BJ (cell line): ENCODE measurements around the gene TSEN2. TPM values are rescaled to one million over a fixed set of nuclear protein-coding genes. Genes with fewer than 3 reads are reported as not detected.
A peak's percentile ranks its signal among the peaks of the same experiment; 100 is the strongest.

ENCODE experiments used
- CTCF ChIA-PET: fragments of 350-600 bp; formaldehyde crosslinking; extraction: SDS; loops from one replicate; lab custom pipeline; 2021; ENCODE audit warnings: antibody characterized with exemption, inconsistent platforms; lab: Yijun Ruan, JAX
- POLR2A ChIA-PET: fragments of 300-600 bp; sonication (Branson Sonifier 250); formaldehyde crosslinking; extraction: SDS; loops from one replicate; lab custom pipeline; 2021; ENCODE audit warnings: antibody characterized with exemption; lab: Charles Lee
- DNase-seq: peaks from one replicate; pipeline ENCODE4 v3.0.0-alpha.2; 2011; ENCODE audit warnings: low read depth
- H3K27me3 ChIP-seq: 2 replicates; pipeline ENCODE4 v1.6.0; 2011; ENCODE audit warnings: low read length; ENCODE audit not compliant: control insufficient read depth, insufficient read depth
- H3K36me3 ChIP-seq: 2 replicates; pipeline ENCODE4 v1.5.1; 2011; ENCODE audit warnings: low read length; ENCODE audit not compliant: control insufficient read depth, insufficient read depth
- H3K4me3 ChIP-seq: 2 replicates; pipeline ENCODE4 v1.5.1; 2011; ENCODE audit warnings: low read depth, mild to moderate bottlenecking, control low read depth, low read length
- polyA minus RNA-seq: library from RNA; depleted of rRNA, polyadenylated mRNA; stranded (reverse); fragments of >200 nt; gene quantifications from 2 replicates; pipeline ENCODE4 v1.2.3, GENCODE V29; 2011; rRNA and poly(A)+ RNA removed
- polyA plus RNA-seq: library from polyadenylated mRNA; depleted of rRNA; stranded (reverse); fragments of >200 nt; gene quantifications from 2 replicates; pipeline ENCODE4 v1.2.3, GENCODE V29; 2011; rRNA removed
- TF ChIP-seq, protein P1 (sequence below): IDR thresholded peaks from 2 replicates; pipeline ENCODE4 v1.5.1; 2011; ENCODE audit warnings: low read depth, mild to moderate bottlenecking, control low read depth, inconsistent platforms, low read length, moderate library complexity; ENCODE audit not compliant: insufficient read depth

The TSEN2 gene
- polyA plus RNA-seq: 8.0 and 9.2 TPM in 2 replicates
- polyA minus RNA-seq: 6.3 and 9.0 TPM in 2 replicates

DNA sequence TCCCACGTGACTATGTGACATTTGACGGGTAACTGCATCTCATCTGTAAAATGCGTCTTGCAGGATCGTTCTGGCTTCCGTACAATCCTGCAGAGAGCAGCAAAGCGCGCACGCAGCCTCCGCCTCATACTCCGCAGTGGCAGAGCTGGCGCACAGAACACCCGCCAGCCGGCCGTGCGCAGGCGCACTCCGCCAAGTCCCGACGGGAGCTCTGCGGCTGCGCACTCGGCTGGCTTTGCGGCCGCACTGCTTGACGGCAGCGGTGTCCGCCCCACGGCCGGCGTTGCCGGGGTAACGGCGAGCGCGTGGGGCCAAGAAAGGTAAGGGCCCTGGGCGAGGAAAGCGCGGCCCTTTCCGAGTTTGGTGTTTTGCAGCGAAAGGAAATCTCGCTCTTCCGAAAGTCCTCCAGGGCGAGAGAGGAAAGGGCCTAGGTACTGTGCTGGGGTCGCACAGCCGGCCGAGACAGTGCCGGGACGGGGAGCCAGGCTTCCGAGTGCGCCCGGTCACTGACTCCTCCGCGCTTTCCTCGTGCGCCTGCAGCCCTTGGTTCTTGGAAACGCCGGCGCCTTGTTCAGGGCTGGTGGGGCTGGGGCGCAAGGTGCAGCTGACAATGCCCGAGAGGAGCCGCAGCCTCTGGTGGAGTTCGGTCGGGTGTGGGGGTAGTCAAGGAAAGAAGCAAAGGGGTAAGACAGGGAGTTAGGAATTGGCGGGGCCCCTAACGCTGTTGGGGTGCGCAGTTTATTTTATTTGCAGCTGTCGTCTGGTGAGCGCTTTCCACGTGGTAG lies at the start of gene TSEN2:
TSS of gene TSEN2 (plus strand) at position 283 of the 785 bp plus-strand sequence. CDS start 5,321 bp downstream, outside the sequence.
- ChIA-PET POLR2A (interaction anchor here (0.6 kb wide), 1 partner anchor 180 kb away, joined by 3 read pairs; the partner anchor contains the start of gene RAF1), CTCF (interaction anchor here (0.7 to 14.7 kb wide), 7 partner anchors 8 to 407 kb away, joined by 3 to 411 read pairs (median 4); no protein-coding TSS in a partner anchor)
- TF ChIP-seq, protein P1, sequence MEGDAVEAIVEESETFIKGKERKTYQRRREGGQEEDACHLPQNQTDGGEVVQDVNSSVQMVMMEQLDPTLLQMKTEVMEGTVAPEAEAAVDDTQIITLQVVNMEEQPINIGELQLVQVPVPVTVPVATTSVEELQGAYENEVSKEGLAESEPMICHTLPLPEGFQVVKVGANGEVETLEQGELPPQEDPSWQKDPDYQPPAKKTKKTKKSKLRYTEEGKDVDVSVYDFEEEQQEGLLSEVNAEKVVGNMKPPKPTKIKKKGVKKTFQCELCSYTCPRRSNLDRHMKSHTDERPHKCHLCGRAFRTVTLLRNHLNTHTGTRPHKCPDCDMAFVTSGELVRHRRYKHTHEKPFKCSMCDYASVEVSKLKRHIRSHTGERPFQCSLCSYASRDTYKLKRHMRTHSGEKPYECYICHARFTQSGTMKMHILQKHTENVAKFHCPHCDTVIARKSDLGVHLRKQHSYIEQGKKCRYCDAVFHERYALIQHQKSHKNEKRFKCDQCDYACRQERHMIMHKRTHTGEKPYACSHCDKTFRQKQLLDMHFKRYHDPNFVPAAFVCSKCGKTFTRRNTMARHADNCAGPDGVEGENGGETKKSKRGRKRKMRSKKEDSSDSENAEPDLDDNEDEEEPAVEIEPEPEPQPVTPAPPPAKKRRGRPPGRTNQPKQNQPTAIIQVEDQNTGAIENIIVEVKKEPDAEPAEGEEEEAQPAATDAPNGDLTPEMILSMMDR: peak; percentile 41
- no peaks in the 10 kb centered on the region for H3K27me3 ChIP-seq
- H3K4me3 ChIP-seq: peak within 1 kb of the TSS; percentile 70
- DNase-seq: no peak
- no peaks in the 10 kb centered on the region for H3K36me3 ChIP-seq

DNA sequence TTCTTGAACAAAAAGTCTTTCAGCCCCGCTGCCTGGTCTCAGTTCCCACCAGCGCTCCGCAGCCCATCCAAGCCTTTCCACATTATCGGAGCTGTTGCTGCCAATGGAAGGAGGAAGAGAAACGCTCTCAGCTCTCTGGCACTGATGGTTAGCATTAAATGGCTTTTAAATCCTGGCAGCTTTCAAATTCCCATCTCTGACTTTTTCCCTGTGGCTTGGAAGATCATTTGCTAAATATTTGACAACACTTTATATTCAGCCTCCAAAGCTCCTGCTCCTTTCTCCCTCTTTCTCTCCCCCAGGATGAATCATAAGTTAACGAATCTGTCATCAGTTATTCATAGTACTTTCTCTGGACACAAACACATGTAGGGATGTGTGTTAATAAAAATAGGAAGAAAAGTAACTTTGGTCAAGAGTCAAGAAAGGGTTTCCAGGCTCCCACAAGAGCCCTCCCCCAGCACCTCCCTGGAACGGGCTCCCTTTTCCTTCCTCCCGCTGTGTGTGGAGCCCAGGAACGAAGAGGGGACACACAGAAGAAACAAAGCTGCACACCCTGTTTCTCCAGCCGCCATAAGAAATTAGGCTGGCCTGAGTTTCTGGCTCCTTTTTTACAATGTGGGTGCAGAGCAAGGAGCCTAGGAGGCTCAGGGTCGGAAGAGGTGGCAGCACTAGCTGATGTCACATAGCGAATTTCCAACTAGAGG lies 47.6 kb upstream of the TSEN2 start:
- DNase-seq: peak; percentile 28
- TF ChIP-seq, protein P1: no peak
- ChIA-PET POLR2A (no interaction called here), CTCF (interaction anchor here (0.6 to 1.6 kb wide), 3 partner anchors 25 to 302 kb away, joined by 3 to 5 read pairs (median 3); no protein-coding TSS in a partner anchor)
- no peaks in the 10 kb centered on the region for H3K36me3 ChIP-seq
- H3K27me3 ChIP-seq: no peaks in the 10 kb centered on the region
- H3K4me3 ChIP-seq: no peak overlapping the region

DNA sequence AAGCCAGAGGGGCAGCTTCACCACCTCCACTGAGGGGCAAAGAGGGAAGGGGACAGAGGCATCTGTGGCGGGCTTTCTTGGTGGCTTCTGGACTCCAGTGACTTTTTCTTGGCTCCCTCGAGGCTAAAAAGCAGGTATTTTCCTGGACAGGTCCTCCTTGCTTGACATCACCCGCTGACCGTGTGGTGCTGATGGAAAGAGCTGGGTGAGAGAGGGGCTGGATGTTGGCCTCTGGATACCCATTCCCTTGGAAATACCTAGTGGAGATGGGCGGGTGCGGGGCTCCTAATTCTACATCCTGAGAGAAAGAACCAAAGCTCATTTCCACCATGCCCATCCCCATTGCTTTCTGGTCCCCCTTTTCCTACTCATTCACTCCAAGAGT lies 47.1 kb upstream of the TSEN2 start:
- ChIA-PET CTCF (interaction anchor here (0.6 to 1.6 kb wide), 4 partner anchors 24 to 302 kb away, joined by 3 to 5 read pairs (median 4); no protein-coding TSS in a partner anchor), POLR2A (no interaction called here)
- Histone ChIP-seq H3K27me3 (no peaks in the 10 kb centered on the region), H3K4me3 (no peak overlapping the region), H3K36me3 (no peaks in the 10 kb centered on the region)
- TF ChIP-seq, protein P1: no peak
- no peak for DNase-seq

DNA sequence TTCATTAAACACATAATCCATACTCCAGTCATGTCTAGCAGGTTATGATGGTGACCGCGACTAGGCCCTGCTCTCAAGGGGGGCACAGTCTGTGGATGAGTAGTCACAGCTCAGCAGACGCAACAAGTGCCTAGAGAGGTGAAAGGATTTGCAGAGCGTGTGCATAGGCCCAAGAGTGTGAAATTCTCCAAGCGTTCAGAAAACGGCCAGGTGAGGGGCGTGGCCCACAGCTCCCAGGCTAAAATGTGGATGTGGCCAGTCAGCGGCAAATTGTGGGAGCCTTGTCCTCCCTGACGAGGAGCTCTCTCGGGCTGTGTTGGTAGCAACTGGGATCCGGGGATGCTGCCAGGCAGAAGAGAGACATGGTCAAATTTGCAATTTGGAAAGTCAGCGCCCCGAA lies 46.4 kb upstream of the TSEN2 start:
- CTCF ChIA-PET: interaction anchor here (1.1 to 1.3 kb wide), 2 partner anchors 12 to 42 kb away, joined by 4 read pairs; no protein-coding TSS in a partner anchor
- DNase-seq: no peak

More for the DNA sequence above, 46.4 kb upstream of the TSEN2 start:
- Histone ChIP-seq H3K4me3 (no peak overlapping the region), H3K27me3 (no peaks in the 10 kb centered on the region), H3K36me3 (no peaks in the 10 kb centered on the region)
- POLR2A ChIA-PET: no interaction called here
- TF ChIP-seq, protein P1: no peak
